SIG-M5 treated with dmso at 0.1 percent for 504 hours (cell line): ENCODE data around the gene ESPL1.
"Not testable (repeated sequence)": the region's sequence is repeated elsewhere in the genome, so short reads cannot be mapped to it uniquely, and the experiment has no call there.

Source experiments
- DNase-seq: peaks from one replicate; lab custom pipeline; 2025; ENCODE audit not compliant: unreplicated experiment; lab: John Stamatoyannopoulos, UW

Gene ESPL1

GRCh38 chr12:53297106-53297505 lies 29.0 kb downstream of the ESPL1 start:
- DNase-seq: not testable (repeated sequence)

- DNase-seq: peak; percentile 71
These were observed 30.1 kb downstream of the ESPL1 start for GRCh38 chr12:53298164-53298563.

GRCh38 chr12:53299101-53299453 lies 31.0 kb downstream of the ESPL1 start:
- DNase-seq: peak; percentile 93

DNA sequence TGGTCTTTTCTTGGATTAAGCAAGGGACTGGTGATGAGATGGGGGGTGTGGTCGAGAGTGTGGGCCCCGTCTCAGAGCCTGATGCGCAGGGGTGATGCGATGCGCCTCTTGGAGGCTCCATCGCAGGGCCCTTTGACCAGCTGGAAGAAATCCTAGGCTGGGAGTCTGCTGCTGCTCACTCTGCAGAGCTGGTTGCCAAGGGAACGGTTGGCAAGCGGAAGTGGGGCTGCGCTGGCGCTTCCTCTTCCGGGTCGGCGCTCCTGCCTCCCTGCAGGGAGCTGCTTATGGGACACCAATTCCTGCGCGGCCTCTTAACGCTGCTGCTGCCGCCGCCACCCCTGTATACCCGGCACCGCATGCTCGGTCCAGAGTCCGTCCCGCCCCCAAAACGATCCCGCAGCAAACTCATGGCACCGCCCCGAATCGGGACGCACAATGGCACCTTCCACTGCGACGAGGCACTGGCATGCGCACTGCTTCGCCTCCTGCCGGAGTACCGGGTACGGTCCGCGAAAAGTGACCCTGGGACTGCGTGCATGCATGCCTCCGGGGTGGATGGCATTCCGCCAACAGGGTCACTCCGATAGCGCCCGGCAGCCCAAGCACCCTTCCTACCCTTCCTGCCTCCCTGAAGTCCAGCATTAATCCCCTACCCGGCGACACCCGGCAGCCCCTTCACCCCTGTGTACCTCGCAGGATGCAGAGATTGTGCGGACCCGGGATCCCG lies 31.5 kb downstream of the ESPL1 start, which contains the start of gene MYG1:
MYG1 (plus strand) TSS at position 242 of the 727 bp plus-strand sequence; CDS start at position 285, 43 bp downstream.
- DNase-seq: peak; percentile 93

DNA sequence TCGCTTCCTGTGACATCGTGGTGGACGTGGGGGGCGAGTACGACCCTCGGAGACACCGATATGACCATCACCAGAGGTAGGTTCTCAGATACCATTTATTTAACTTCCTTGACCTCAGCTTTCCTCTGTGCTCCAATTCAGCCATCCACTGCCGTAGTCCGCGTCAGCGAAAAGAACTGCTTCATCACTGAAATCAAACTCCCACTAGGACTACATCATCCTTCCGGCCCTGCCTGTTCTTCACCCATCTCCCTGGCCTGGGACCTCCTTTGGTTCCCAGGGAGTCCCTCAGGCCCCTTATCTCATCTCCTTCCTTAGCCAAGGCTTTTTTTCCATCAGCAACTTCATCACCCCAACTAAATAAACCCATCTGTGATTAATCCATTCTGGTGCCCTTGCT lies 32.1 kb downstream of the ESPL1 start:
- peak; percentile 21 for DNase-seq

- no peak for DNase-seq
These were observed 34.8 kb downstream of the ESPL1 start for GRCh38 chr12:53302903-53303302.

DNA sequence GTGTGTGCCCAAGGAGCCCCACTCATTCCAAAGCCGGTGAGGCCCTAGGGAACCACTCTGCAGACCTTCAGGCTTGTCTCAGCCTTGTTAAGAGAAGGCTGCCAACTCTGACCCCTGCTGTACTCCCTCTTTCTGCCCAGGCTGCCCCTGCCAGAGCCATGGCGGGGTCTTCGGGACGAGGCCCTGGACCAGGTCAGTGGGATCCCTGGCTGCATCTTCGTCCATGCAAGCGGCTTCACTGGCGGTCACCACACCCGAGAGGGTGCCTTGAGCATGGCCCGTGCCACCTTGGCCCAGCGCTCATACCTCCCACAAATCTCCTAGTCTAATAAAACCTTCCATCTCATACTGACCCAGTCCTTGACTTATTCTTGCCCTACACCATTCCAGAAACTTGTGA lies 38.7 kb downstream of the ESPL1 start:
- no peak for DNase-seq

DNA sequence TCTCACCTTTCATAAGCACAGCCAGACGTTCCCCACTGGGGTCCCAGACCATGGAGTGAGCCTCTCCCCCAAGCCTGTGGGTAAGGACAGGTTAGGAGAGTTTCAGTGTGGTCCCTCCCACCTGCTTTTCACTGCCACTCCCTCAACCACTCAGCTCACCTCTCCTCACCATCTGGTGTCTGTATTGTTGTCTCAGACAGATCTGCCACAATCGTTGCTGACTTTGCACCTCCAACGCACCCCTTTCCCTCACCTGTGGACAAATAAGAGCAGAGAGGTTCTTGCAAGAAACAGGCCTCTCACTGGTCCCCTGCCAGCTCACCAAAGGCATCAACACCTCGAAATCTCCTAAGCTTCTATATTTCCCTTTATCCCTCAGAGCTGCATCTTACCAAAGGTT lies 40.2 kb downstream of the ESPL1 start:
- DNase-seq: no peak

- DNase-seq: peak; percentile 25
These were observed 45.9 kb downstream of the ESPL1 start for GRCh38 chr12:53313996-53314395.

- DNase-seq: no peak
These were observed 52.5 kb downstream of the ESPL1 start for GRCh38 chr12:53320352-53321195.

DNA sequence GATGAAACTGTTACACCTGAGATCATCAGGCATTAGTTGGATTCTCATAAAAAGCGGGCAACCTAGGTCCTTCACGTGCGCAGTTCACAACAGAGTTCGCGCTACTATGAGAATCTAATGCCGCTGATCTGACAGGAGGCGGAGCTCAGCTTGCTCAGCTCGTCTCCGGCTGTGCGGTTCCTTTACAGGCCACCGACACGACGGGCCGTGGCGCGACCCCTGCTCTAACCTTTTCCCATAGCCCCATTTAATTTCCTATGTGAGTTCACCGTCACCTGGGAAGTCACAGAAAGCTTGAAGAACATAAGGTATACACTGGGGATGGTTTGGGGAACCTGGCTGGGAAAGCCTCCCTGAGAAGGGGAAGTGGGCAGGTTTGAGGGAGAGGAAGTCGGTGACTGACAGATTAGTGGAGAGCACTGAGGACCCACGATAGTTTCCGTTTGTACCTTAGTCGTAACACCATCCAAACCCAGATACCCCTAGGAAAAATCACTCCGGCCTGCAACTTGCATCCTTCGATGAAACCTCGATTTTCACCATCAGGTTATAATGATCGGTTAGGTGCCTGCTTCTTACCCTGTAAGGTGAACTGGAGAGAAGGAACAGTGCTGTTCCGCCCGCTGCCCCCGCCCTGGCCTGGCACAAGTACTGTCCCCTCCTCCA lies 56.1 kb downstream of the ESPL1 start:
- peak; percentile 79 for DNase-seq

DNA sequence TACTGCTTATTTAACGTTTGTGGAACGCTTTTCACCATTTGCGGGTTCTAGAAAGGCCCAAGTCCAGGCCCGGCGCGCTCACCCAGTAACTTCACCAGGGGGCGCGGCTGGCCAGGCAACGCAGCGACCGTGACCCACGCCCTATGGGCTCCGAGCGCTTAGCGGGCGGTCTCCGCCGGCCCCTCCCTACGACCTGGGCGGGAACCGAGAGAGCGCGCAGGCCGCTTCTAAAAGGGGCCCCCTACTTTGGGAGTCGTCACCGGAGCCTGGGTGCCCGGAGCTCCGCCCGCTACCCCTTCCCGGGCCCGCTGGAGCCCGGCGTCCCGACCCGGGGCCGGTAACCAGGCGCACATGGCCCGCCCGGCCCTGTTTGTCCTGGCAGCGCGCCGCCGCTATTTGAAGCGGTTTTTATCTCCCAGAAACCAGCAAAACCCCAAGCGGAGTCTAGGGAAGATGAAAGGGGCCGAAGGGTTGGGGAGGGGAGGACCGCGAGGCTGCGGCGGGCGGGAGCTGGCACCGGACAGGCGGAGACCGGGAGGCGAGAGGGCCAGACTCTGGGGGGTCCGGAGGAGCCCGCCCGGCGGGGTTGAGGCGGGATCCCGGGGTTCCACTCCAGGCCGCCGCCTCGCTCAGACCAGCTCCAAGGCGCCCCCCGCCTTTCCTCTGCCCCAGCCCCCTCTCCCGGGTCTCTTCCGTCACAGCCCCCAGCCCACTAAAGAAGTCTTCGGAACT lies 56.8 kb downstream of the ESPL1 start:
- DNase-seq: peak; percentile 89

GRCh38 chr12:53325511-53326061 lies 57.5 kb downstream of the ESPL1 start:
- no peak for DNase-seq

DNA sequence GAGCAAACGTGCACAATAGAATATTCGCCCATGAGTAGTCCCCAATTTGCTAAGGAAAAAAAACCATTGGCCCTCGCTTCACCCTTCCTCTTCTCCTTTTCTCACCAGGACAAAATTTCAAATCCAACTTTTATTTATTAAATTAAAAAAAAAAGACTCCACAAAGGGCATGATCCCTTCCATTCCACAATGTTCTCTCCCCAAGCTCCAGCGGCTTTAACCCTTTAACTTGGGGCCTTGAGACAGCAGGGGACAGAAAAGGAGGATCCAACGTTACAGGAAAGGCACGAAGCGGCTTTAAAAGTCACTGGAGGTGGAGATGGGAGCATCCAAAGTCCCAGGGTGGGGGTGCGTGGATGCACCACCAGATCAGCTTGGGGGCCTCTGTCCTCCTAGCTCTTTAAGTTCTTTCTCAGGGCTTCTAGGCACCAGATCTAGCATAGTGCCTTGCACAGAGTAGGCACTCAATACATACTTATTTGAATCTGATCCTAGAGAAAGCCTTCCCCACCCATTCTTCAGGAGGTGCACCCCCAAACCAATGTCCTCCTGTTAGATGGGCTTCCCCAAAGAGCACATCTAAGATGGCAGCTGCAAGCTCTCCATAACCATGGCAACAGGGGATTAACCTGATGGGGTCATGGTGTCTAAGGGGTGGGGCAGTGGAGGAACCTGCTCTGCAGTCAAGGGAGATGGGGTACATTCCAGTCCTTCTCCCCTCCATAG lies 58.5 kb downstream of the ESPL1 start:
- no peak for DNase-seq

- no peak for DNase-seq
These were observed 59.4 kb downstream of the ESPL1 start for GRCh38 chr12:53327435-53328042.

- DNase-seq: peak; percentile 18
These were observed 59.9 kb downstream of the ESPL1 start for GRCh38 chr12:53328043-53328435.

- no peak for DNase-seq
These were observed 62.6 kb downstream of the ESPL1 start for GRCh38 chr12:53330671-53331070.

- DNase-seq: not testable (repeated sequence)
These were observed 64.2 kb downstream of the ESPL1 start for GRCh38 chr12:53332339-53332738.

- DNase-seq: no peak
These were observed 64.6 kb downstream of the ESPL1 start for GRCh38 chr12:53332744-53333143.

DNA sequence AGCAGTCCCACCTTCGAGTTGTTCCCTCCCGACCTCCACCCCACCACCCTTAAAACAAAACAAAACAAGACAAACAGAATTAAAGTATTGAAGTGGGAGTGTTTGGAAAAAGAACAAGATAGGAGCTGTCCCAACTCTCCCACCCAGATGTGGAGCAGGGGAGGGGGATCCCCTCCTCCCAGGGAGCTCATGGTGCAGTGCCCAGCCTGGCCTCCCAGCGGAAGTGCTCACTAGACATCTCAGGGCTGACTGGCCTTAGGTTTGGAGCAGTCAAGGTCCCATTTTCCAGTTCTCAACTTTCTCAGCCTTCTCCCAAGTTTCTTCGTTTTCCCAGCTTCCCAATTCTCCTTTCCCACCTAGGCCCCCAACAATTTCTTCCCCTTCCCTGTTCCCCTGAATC lies 65.2 kb downstream of the ESPL1 start:
- no peak for DNase-seq
